Measurements from ENCODE around the gene KRT15. TPM values are rescaled to one million over a fixed set of nuclear protein-coding genes. Genes with fewer than 3 reads are reported as not detected.
"Not testable (repeated sequence)": the region's sequence is repeated elsewhere in the genome, so short reads cannot be mapped to it uniquely, and the experiment has no call there.

The KRT15 gene
- total and polyA plus RNA-seq, 9 of the 15 experiments (the other 6 are each of a cell fraction or from before 2014, with no cell fraction given) = 0.28 to 4.4 (median 0.56) TPM

DNA sequence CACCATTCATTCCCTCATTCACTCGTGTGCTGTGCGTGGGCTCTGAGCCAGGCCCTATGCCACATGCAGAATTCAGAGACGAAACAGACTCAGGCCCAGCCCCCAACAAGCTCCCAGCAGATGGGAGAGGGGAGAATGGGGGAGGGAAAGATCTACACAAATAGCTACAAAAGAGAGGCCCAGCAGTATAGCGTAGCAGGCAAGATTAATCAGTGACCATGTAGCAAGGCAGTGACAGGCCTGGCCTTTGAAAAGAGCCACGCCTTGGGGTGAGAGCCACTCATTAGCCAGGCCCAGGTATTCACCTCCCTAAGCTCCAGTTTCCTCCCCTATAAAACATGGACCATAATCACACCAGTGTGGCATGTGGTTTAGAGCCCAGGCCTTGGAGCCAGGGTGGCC lies 25.8 kb upstream of the KRT15 start (continued):
- TF ChIP-seq CREB1 (IDR thresholded peaks at IDR 0.05) (no peak), CREB1 (CRISPR knock-in tag; IDR thresholded peaks at IDR 0.05) (no peak), ZNF830 (CRISPR knock-in tag; IDR thresholded peaks at IDR 0.05) (no peak), ZNF707 (CRISPR knock-in tag; conservative IDR thresholded peaks at IDR 0.05) (no peak), ZNF197 (CRISPR knock-in tag; IDR thresholded peaks at IDR 0.05; ENCODE audit: low read depth) (no peak), ZNF239 (CRISPR knock-in tag; IDR thresholded peaks at IDR 0.05) (no peak)
- TF ChIP-seq, protein P1, sequence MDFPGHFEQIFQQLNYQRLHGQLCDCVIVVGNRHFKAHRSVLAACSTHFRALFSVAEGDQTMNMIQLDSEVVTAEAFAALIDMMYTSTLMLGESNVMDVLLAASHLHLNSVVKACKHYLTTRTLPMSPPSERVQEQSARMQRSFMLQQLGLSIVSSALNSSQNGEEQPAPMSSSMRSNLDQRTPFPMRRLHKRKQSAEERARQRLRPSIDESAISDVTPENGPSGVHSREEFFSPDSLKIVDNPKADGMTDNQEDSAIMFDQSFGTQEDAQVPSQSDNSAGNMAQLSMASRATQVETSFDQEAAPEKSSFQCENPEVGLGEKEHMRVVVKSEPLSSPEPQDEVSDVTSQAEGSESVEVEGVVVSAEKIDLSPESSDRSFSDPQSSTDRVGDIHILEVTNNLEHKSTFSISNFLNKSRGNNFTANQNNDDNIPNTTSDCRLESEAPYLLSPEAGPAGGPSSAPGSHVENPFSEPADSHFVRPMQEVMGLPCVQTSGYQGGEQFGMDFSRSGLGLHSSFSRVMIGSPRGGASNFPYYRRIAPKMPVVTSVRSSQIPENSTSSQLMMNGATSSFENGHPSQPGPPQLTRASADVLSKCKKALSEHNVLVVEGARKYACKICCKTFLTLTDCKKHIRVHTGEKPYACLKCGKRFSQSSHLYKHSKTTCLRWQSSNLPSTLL (IDR thresholded peaks at IDR 0.05) = no peak

DNA sequence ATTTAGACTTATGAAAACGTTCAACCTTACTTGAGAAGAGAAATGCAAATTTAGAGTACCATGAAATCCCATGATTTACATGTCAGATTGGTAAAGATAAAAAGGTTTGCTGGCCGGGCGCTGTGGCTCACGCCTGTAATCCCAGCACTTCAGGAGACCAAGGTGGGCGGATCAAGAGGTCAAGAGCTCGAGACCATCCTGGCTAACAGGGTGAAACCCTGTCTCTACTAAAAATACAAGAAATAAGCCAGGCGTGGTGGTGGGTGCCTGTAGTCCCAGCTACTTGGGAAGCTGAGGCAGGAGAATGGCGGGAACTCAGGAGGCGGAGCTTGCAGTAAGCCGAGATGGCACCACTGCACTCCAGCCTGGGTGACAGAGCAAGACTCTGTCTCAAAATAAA lies 24.1 kb upstream of the KRT15 start:
- H3K36me3 ChIP-seq (ENCODE audit: control insufficient read depth, insufficient read depth, low read length); H4K20me1 ChIP-seq (replicated peaks; ENCODE audit: control insufficient read depth, insufficient read depth, low read length); BruUV-seq (replicated peaks); H3K27me3 ChIP-seq (ENCODE audit: control insufficient read depth in 2 of 2, insufficient read depth in 2 of 2, low read length in 2 of 2); in situ Hi-C loops (cut with MboI); FAIRE-seq; H2AFZ ChIP-seq (ENCODE audit: low read depth, low read length); DNase-seq (ENCODE audit: extremely low read depth in 1 of 4, low spot score in 3 of 4); H3K79me2 ChIP-seq (ENCODE audit: control insufficient read depth, insufficient read depth, low read length); H3K9ac ChIP-seq (ENCODE audit: insufficient read depth in 1 of 2, low read depth in 2 of 2, low read length in 2 of 2); H3K9me3 ChIP-seq (replicated peaks; ENCODE audit: control insufficient read depth, insufficient read depth, low read depth, low read length); intact Hi-C loops (cut with micrococcal nuclease); H3K4me3 ChIP-seq; H3K9me1 ChIP-seq (ENCODE audit: control insufficient read depth, insufficient read depth, low read length); H3K4me2 ChIP-seq (ENCODE audit: insufficient read depth, low read length); ATAC-seq; H3K27ac ChIP-seq (ENCODE audit: extremely low read depth, low read depth, low read length): not testable (repeated sequence)
- CTCF ChIA-PET (ENCODE audit: low intra/inter-chr PET ratio) = interaction anchor here (0.6 kb wide), 1 partner anchor 323 kb away, joined by 5 read pairs; no protein-coding TSS in a partner anchor
- POLR2A ChIA-PET = interaction anchor here (0.6 to 2.8 kb wide), 3 partner anchors 10 to 51 kb away, joined by 3 to 17 read pairs (median 8); partner anchors contain the start of gene KRT19
- 28% methylated on average over 10 of the region's 10 CpGs for WGBS (ENCODE audit: insufficient coverage, low coverage, missing lambda C conversion rate)
- H3K4me1 ChIP-seq (replicated peaks in 1 of 2; ENCODE audit: control insufficient read depth in 2 of 2, insufficient read depth in 2 of 2, low read length in 2 of 2) = peaks cover 21 to 23% of the 10 kb centered on the region in 2 experiments
